ENCODE data around the gene KNSTRN. TPM values are rescaled to one million over a fixed set of nuclear protein-coding genes. Genes with fewer than 3 reads are reported as not detected.
A peak's percentile ranks its signal among the peaks of the same experiment; 100 is the strongest.

The KNSTRN gene
- 10 to 100 TPM; 71.1 to 74.1 TPM for total RNA-seq

GRCh38 chr15:40382580-40383456, at the start of gene KNSTRN:
Gene KNSTRN (plus strand): TSS chr15:40382721. CDS start chr15:40382836, 115 bp downstream.
- H3K4me1 Mint-ChIP-seq (ENCODE audit: low read depth): peaks cover 25% of the 10 kb centered on the region
- ATAC-seq (peak; percentile 99), DNase-seq (peak; percentile 96)
- no peaks in the 10 kb centered on the region for H3K9me3 Mint-ChIP-seq (ENCODE audit: insufficient read depth)
- peaks cover 39% of the 10 kb centered on the region for H3K36me3 Mint-ChIP-seq (ENCODE audit: low read depth)
- H3K27ac Mint-ChIP-seq: peak within 1 kb of the TSS; percentile 84
- CTCF ChIA-PET: interaction anchor here (1.0 to 6.5 kb wide), 8 partner anchors 11 to 165 kb away, joined by 3 to 35 read pairs (median 6); partner anchors contain the start of gene IVD
- peaks cover 9% of the 10 kb centered on the region for H3K27me3 Mint-ChIP-seq (ENCODE audit: low read depth)
- POLR2A ChIA-PET: interaction anchor here (0.6 to 2.2 kb wide), 9 partner anchors 9 to 166 kb away, joined by 3 to 14 read pairs (median 3); no protein-coding TSS in a partner anchor
- peak within 1 kb of the TSS; percentile 92 for H3K4me3 Mint-ChIP-seq

GRCh38 chr15:40333922-40334492, 48.5 kb upstream of the KNSTRN start:
- H3K9me3 Mint-ChIP-seq (ENCODE audit: insufficient read depth): no peaks in the 10 kb centered on the region
- ChIA-PET POLR2A (interaction anchor here (0.6 to 3.8 kb wide), 2 partner anchors 27 to 717 kb away, joined by 4 to 13 read pairs; partner anchors contain the start of gene PLCB2), CTCF (interaction anchor here (1.0 to 9.3 kb wide), 7 partner anchors 9 to 59 kb away, joined by 3 to 326 read pairs (median 6); partner anchors contain the start of genes DISP2, INAFM2 and PLCB2)
- peaks cover 33% of the 10 kb centered on the region for H3K4me1 Mint-ChIP-seq (ENCODE audit: low read depth)
- DNase-seq (peak; percentile 35), ATAC-seq (peak; percentile 32)
- no peak overlapping the region for H3K4me3 Mint-ChIP-seq
- no peaks in the 10 kb centered on the region for H3K27me3 Mint-ChIP-seq (ENCODE audit: low read depth)
- peak overlapping the region; percentile 71 for H3K27ac Mint-ChIP-seq
- no peaks in the 10 kb centered on the region for H3K36me3 Mint-ChIP-seq (ENCODE audit: low read depth)

- Mint-ChIP-seq H3K27me3 (ENCODE audit: low read depth) (no peaks in the 10 kb centered on the region), H3K9me3 (ENCODE audit: insufficient read depth) (no peaks in the 10 kb centered on the region), H3K4me1 (ENCODE audit: low read depth) (peaks cover 33% of the 10 kb centered on the region), H3K27ac (peak overlapping the region; percentile 71), H3K36me3 (ENCODE audit: low read depth) (no peaks in the 10 kb centered on the region), H3K4me3 (no peak overlapping the region)
- ATAC-seq: no peak
- POLR2A ChIA-PET: interaction anchor here (0.6 to 3.8 kb wide), 2 partner anchors 27 to 717 kb away, joined by 4 to 13 read pairs; partner anchors contain the start of gene PLCB2
- no peak for DNase-seq
- CTCF ChIA-PET: interaction anchor here (1.0 to 9.3 kb wide), 8 partner anchors 8 to 61 kb away, joined by 3 to 326 read pairs (median 4); partner anchors contain the start of genes DISP2, INAFM2 and PLCB2
These were observed 48.0 kb upstream of the KNSTRN start for GRCh38 chr15:40334541-40334940.

GRCh38 chr15:40334941-40335795, 47.4 kb upstream of the KNSTRN start:
- Mint-ChIP-seq H3K4me3 (no peak overlapping the region), H3K36me3 (ENCODE audit: low read depth) (no peaks in the 10 kb centered on the region), H3K9me3 (ENCODE audit: insufficient read depth) (no peaks in the 10 kb centered on the region), H3K27ac (no peak overlapping the region), H3K4me1 (ENCODE audit: low read depth) (peaks cover 33% of the 10 kb centered on the region), H3K27me3 (ENCODE audit: low read depth) (no peaks in the 10 kb centered on the region)
- ATAC-seq (no peak), DNase-seq (no peak)
- CTCF ChIA-PET: interaction anchor here (1.0 to 9.3 kb wide), 8 partner anchors 8 to 61 kb away, joined by 3 to 326 read pairs (median 4); partner anchors contain the start of genes DISP2, INAFM2 and PLCB2
- POLR2A ChIA-PET: interaction anchor here (0.6 to 3.8 kb wide), 2 partner anchors 28 to 716 kb away, joined by 4 to 13 read pairs; partner anchors contain the start of gene PLCB2

- DNase-seq: no peak
- no peak for ATAC-seq
- Mint-ChIP-seq H3K9me3 (ENCODE audit: insufficient read depth) (no peaks in the 10 kb centered on the region), H3K4me3 (no peak overlapping the region), H3K36me3 (ENCODE audit: low read depth) (no peaks in the 10 kb centered on the region), H3K27ac (no peak overlapping the region), H3K27me3 (ENCODE audit: low read depth) (no peaks in the 10 kb centered on the region), H3K4me1 (ENCODE audit: low read depth) (peaks cover 33% of the 10 kb centered on the region)
- POLR2A ChIA-PET: interaction anchor here (1.1 to 3.8 kb wide), 3 partner anchors 10 to 53 kb away, joined by 4 to 13 read pairs (median 5); partner anchors contain the start of genes ANKRD63 and PLCB2
- CTCF ChIA-PET: interaction anchor here (1.0 to 9.3 kb wide), 11 partner anchors 7 to 97 kb away, joined by 3 to 326 read pairs (median 20); partner anchors contain the start of genes ANKRD63, INAFM2, PAK6 and PLCB2
These were observed 46.4 kb upstream of the KNSTRN start for GRCh38 chr15:40335938-40336743.

GRCh38 chr15:40336744-40337122, 45.8 kb upstream of the KNSTRN start:
- POLR2A ChIA-PET: interaction anchor here (1.1 to 3.8 kb wide), 3 partner anchors 11 to 54 kb away, joined by 4 to 13 read pairs (median 5); partner anchors contain the start of genes ANKRD63 and PLCB2
- Mint-ChIP-seq H3K27me3 (ENCODE audit: low read depth) (no peaks in the 10 kb centered on the region), H3K4me3 (no peak overlapping the region), H3K36me3 (ENCODE audit: low read depth) (no peaks in the 10 kb centered on the region), H3K4me1 (ENCODE audit: low read depth) (peaks cover 33% of the 10 kb centered on the region), H3K9me3 (ENCODE audit: insufficient read depth) (no peaks in the 10 kb centered on the region), H3K27ac (no peak overlapping the region)
- ATAC-seq (no peak), DNase-seq (no peak)
- CTCF ChIA-PET: interaction anchor here (1.3 to 9.3 kb wide), 17 partner anchors 9 to 117 kb away, joined by 3 to 326 read pairs (median 18); partner anchors contain the start of genes ANKRD63, INAFM2, IVD and KNSTRN

GRCh38 chr15:40337597-40337996, 44.9 kb upstream of the KNSTRN start:
- Mint-ChIP-seq H3K9me3 (ENCODE audit: insufficient read depth) (no peaks in the 10 kb centered on the region), H3K27me3 (ENCODE audit: low read depth) (no peaks in the 10 kb centered on the region), H3K4me3 (no peak overlapping the region), H3K27ac (no peak overlapping the region), H3K36me3 (ENCODE audit: low read depth) (no peaks in the 10 kb centered on the region), H3K4me1 (ENCODE audit: low read depth) (peaks cover 28% of the 10 kb centered on the region)
- ChIA-PET POLR2A (interaction anchor here (0.6 to 3.8 kb wide), 5 partner anchors 12 to 84 kb away, joined by 3 to 13 read pairs (median 4); partner anchors contain the start of genes ANKRD63 and PLCB2), CTCF (interaction anchor here (0.7 to 9.3 kb wide), 44 partner anchors 9 to 543 kb away, joined by 3 to 326 read pairs (median 6); partner anchors contain the start of genes ANKRD63, INAFM2, IVD and KNSTRN)
- DNase-seq (no peak), ATAC-seq (no peak)

GRCh38 chr15:40338041-40338657, 44.4 kb upstream of the KNSTRN start:
- ATAC-seq (peak; percentile 87), DNase-seq (peak; percentile 83)
- H3K27ac Mint-ChIP-seq: no peak overlapping the region
- no peaks in the 10 kb centered on the region for H3K27me3 Mint-ChIP-seq (ENCODE audit: low read depth)
- ChIA-PET POLR2A (interaction anchor here (0.6 to 1.9 kb wide), 2 partner anchors 12 to 84 kb away, joined by 3 to 5 read pairs; no protein-coding TSS in a partner anchor), CTCF (interaction anchor here (0.7 to 9.3 kb wide), 44 partner anchors 9 to 543 kb away, joined by 3 to 326 read pairs (median 6); partner anchors contain the start of genes ANKRD63, INAFM2, IVD and KNSTRN)
- H3K9me3 Mint-ChIP-seq (ENCODE audit: insufficient read depth): no peaks in the 10 kb centered on the region
- no peaks in the 10 kb centered on the region for H3K36me3 Mint-ChIP-seq (ENCODE audit: low read depth)
- no peak overlapping the region for H3K4me3 Mint-ChIP-seq
- H3K4me1 Mint-ChIP-seq (ENCODE audit: low read depth): peaks cover 24% of the 10 kb centered on the region

- CTCF ChIA-PET: interaction anchor here (0.7 to 9.3 kb wide), 20 partner anchors 10 to 122 kb away, joined by 3 to 326 read pairs (median 15); partner anchors contain the start of genes ANKRD63, INAFM2, IVD and PLCB2
- no peak for ATAC-seq
- no peak for DNase-seq
- Mint-ChIP-seq H3K4me1 (ENCODE audit: low read depth) (peaks cover 18% of the 10 kb centered on the region), H3K4me3 (no peak overlapping the region), H3K27ac (no peak overlapping the region), H3K36me3 (ENCODE audit: low read depth) (no peaks in the 10 kb centered on the region), H3K9me3 (ENCODE audit: insufficient read depth) (no peaks in the 10 kb centered on the region), H3K27me3 (ENCODE audit: low read depth) (no peaks in the 10 kb centered on the region)
- POLR2A ChIA-PET: interaction anchor here (1.0 kb wide), 1 partner anchor 83 kb away, joined by 3 read pairs; no protein-coding TSS in a partner anchor
These were observed 43.5 kb upstream of the KNSTRN start for GRCh38 chr15:40338921-40339620.
